GM19397 (cell line): ENCODE results near the gene LRP10.
A peak's percentile ranks its signal among the peaks of the same experiment; 100 is the strongest.
"Not testable (repeated sequence)": the region's sequence is repeated elsewhere in the genome, so short reads cannot be mapped to it uniquely, and the experiment has no call there.

Experiments
- ATAC-seq: cut with Tn5 transposase; IDR thresholded peaks from one replicate; pipeline ENCODE4 v1.9.1; 2021; ENCODE audit warnings: mild to moderate bottlenecking, moderate library complexity; ENCODE audit not compliant: unreplicated experiment

Gene LRP10, protein sequence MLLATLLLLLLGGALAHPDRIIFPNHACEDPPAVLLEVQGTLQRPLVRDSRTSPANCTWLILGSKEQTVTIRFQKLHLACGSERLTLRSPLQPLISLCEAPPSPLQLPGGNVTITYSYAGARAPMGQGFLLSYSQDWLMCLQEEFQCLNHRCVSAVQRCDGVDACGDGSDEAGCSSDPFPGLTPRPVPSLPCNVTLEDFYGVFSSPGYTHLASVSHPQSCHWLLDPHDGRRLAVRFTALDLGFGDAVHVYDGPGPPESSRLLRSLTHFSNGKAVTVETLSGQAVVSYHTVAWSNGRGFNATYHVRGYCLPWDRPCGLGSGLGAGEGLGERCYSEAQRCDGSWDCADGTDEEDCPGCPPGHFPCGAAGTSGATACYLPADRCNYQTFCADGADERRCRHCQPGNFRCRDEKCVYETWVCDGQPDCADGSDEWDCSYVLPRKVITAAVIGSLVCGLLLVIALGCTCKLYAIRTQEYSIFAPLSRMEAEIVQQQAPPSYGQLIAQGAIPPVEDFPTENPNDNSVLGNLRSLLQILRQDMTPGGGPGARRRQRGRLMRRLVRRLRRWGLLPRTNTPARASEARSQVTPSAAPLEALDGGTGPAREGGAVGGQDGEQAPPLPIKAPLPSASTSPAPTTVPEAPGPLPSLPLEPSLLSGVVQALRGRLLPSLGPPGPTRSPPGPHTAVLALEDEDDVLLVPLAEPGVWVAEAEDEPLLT

GRCh38 chr14:22871224-22872032 lies at the start of gene LRP10:
LRP10 (plus strand) TSS chr14:22871740; CDS start chr14:22872304, 564 bp downstream.
- peak; percentile 86 for ATAC-seq

- ATAC-seq: no peak
These were observed 49.4 kb upstream of the LRP10 start for GRCh38 chr14:22822016-22822570.

DNA sequence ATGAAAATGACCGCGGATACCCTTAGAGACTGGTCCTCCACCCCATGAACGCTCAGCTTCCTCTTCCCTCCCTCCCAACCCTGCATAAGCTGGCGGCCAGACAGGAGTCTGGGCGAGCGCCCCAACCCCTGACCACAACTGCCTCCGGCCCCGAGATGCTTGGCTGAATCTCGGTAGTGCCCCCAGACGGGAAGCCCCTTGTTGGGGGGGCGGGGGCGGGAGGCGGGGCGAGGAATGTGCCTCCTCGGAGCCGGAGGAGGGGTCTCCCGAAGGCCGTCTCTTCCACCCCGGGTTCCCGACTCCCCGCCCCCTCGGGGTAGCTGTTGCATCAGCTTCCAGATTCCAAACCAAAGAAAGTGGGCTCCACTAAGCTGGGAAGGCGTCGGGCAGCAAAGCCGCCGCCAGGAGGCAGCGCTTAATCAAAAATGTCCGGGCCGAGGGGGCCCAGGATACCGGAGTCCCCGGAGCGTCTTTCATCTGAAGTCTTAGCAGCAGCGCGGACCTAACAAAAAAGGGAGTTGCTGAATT lies 48.9 kb upstream of the LRP10 start:
- peak; percentile 39 for ATAC-seq

DNA sequence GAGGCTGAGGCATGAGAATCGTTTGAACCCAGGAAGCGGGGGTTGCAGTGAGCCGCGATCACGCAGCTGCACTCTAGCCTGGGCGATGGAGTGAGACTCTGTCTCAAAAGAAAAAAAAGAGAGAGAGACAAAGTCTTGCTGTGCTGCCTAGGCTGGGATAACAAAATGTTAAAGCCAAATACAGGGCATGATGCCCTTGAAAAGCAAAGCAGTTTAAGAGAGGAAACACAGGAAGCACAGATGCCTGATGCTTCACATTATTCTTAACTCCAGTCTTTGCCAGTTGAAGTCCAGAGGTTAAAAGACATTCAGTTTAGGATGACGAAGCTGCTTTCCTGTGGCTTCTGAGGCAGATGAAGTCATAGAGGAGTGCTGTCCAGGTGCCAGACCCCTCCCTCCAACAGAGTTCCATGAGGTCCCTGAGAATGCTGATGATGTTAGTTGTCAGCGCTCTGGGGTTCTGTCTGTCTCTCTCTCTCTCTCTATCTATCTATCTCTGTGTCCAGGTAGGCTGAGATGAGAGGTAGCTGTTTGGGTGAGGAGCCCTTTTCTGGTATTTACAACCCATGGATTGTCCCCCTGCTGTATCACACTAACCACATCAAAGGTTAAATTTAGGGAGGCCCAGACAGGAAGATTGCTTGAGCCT lies 46.7 kb upstream of the LRP10 start:
- no peak for ATAC-seq

GRCh38 chr14:22829076-22829660 lies 42.4 kb upstream of the LRP10 start:
- ATAC-seq: not testable (repeated sequence)

GRCh38 chr14:22829661-22830442 lies 41.7 kb upstream of the LRP10 start, which contains the start of gene MRPL52:
MRPL52 (plus strand) TSS chr14:22829887; CDS start chr14:22829913, 26 bp downstream.
- peak; percentile 90 for ATAC-seq

DNA sequence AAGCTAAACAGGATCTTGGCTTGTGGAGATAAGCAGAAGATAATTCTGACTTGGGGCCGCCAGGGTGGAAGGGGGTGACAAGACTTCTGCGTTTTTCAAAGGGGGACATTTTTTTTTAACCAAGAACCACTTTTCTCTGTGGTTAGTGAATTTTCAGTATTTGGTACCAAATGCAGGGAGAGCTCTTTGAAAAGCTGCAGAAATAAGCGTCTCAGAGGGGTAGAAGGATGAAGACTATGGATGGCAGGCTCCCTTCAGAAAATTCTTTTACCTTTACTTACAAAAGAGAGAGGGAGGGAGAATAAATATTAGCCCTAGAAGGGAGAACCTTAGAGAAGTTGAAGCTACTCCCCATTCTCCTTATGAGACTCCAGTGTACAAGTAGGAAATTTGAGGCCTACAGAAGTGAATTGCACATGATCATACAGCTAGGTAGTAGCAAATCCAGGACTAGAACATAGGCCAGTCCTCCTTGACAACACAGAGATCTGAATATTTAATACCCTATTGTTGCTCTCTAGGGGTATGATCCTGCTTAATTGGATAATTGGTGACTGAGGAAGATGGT lies 41.0 kb upstream of the LRP10 start:
- ATAC-seq: no peak

DNA sequence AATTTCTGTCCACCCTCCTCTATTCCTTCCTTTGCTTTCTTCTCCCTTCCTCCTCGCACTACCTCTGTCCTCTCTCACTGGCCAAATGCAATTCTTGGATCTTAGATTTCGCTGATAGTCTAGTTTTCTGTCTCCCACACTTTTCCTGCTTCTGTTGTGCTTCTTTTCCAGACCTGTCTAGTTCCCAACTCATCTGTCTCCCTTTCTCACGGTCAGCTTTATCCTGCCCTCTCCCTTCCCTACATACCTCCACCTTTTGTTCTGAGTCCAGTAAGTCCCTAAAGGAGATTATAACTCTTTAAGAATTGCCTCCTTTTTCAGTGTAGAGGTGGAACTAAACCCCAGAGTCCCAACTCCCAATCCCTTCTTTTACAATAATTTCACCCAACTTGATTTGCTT lies 36.0 kb upstream of the LRP10 start:
- ATAC-seq: no peak

- no peak for ATAC-seq
These were observed 35.0 kb upstream of the LRP10 start, which contains the start of gene MMP14 for GRCh38 chr14:22836301-22837113. MMP14 (plus strand) TSS chr14:22836585; CDS start chr14:22836818, 233 bp downstream.

DNA sequence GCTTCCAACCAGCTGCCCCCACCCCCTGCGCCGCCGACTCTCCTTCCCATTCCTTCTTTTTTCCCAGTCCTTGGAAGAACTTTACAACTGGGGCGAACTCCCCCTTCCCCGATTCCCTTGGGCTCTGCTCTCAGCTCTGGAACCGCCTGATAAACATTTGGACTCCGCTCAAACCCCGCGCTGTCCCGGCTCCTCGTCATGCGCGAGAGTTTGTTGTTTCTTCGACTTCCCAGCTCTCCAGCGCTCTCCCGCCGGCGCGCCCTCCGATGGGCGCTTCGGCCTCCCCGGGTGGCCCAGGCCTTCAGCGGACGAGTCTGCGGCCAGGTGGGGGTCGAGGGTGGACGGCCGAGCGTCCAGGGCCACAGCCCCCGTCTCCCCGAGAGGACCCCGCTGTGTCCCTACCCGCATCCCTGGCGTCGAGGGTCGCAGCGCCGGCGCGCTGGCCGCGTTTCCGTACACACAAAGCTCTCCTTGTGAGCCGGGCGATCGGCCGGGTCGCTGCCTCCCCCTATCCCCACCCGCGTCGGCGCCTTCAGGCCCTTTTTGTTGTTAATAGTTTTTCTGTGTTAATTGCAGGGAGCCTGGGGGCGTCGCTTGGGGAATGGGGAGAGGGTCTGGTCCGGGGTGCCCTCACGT lies 34.3 kb upstream of the LRP10 start:
- no peak for ATAC-seq

GRCh38 chr14:22837750-22838538 lies 33.6 kb upstream of the LRP10 start:
- no peak for ATAC-seq

DNA sequence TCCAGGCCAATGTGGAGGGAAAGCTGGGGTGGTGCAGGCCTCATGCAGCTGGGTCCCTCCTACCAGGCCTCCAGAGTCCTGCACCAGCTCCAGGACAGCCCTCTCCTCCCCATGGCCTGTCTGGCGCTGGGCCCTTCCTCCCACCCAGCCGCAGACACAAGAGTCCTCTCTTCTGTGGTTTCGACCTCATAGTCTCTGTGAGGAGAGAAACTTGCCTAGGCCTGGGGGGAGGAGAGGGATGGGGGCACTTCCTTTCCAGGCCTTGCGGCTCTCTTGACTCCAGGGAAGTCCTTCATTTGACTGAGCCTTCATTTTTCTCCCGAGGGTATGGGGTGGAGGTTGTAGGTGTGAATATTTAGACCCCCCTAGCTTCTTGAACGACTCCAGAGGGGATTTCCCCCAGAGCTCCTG lies 32.9 kb upstream of the LRP10 start:
- no peak for ATAC-seq

DNA sequence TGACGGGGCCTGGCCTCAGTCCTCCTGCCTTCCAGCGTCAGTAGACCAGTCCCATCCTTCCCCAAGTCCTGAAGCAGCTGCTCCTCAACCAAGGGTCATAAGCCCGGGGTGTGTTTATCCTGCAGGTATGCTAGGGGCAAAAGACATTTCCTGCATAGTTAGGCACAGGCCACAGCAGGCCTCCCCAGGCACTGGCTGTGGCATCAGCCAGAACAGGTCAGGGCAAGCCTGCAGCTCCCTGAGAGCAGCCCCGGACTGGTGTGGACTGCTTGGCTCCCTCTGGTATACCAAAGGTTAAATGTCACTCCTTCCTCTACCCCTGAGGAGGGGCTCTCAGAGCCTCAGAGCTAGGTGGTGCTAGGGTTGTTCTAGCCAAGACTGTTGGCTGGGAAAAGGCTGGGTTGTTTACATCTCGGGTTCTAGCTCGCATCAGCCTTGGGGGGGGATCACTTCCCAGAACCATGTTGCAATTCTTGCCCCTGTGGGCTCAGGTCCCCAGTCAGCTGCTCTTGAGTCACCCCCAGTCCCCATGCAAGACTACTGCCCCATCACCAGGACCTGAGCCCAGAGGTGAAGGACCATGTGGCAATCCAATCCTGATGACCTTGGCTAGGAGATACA lies 32.3 kb upstream of the LRP10 start:
- ATAC-seq: no peak

GRCh38 chr14:22841311-22841710 lies 30.2 kb upstream of the LRP10 start:
- no peak for ATAC-seq

DNA sequence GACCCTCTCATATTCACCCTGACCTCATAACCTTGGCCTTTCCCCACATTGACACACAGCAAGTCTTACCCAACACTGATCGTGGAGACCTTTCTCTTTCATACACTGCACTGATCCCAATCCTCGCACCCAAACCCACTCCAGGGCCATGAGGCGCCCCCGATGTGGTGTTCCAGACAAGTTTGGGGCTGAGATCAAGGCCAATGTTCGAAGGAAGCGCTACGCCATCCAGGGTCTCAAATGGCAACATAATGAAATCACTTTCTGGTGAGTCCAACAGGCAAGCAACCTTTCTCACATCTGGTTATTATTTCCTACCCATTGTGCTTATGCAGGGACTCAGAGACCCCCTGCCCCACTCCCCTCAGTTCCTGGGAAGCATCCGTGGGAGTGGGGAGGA lies 29.8 kb upstream of the LRP10 start:
- no peak for ATAC-seq
